HG02759 (cell line): ENCODE data around the gene OMD.
"Not testable (repeated sequence)": the region's sequence is repeated elsewhere in the genome, so short reads cannot be mapped to it uniquely, and the experiment has no call there.

Experiments
- ATAC-seq: cut with Tn5 transposase; IDR thresholded peaks from one replicate; pipeline ENCODE4 v1.9.1; 2021; ENCODE audit warnings: mild to moderate bottlenecking, moderate library complexity; ENCODE audit not compliant: unreplicated experiment

Gene OMD

GRCh38 chr9:92414566-92414965, 9.7 kb downstream of the OMD start:
- no peak for ATAC-seq

DNA sequence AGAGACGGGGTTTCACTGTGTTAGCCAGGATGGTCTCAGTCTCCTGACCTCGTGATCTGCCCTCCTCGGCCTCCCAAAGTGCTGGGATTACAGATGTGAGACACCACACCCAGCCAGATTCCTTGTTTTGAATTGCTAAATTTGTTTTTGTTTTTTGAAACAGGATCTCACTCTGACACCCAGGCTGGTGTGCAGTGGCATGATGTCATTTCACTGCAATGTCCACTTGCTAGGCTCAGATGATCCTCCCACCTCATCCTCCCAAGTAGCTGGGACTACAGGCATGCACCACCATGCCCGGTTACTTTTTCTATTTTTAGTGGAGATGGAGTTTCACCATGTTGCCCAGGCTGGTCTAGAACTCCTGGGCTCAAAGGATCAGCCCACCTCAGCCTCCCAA, 13.1 kb downstream of the OMD start:
- ATAC-seq, result not testable (repeated sequence)

DNA sequence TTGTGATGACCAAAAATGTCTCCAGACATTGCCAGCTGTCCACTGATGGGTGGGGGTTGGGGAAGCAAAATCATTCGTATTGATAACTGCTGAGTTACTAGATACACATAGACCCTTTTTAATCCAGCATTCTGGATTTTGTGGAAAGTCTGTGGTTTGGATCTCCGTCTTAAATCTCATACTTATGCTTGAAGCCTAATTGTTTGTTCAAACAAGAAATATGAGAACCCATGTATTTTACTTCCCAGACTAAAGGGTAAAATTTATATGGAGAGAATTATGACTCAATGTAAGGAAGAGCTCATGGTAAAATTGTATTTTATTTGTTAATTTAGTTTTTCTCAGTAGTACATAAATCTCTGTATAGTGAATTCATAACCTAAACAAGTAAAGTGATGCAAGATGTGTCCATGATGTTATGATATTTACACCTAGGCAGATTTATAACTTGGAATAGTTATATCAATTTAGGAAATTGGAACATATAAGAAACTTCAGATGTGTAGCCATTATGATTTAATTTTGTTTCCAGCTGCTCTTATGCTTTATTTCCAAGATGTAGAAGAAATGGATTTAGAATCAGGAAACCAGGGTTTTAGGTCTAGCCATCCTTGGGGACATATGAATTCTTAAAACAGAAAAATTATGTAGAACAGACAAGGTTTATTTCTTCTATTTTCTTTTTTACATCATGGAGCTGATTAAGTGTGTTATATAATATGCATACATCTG, 15.4 kb downstream of the OMD start:
- no peak for ATAC-seq

GRCh38 chr9:92407818-92408217, 16.5 kb downstream of the OMD start:
- ATAC-seq, result no peak

DNA sequence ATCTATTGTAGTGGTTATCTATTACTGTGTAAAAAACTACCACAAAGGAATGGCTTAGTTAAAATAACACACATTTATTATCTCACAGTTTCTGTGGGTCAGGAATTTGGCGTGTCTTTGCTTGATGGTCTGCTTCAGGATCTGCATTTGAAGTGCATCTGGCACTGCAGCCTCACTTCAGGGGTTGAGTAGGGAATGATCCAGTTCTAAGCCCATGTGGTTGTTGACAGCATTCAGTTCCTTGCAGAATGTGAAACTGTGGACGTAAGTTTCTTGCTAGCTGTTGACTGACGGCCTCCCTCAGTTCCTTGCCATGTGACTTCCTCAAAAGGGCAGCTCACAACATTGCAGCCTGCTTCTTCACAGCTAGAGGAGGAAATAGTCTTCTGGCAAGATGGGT, 17.8 kb downstream of the OMD start:
- ATAC-seq, result no peak

- no peak for ATAC-seq
Observed at GRCh38 chr9:92405818-92406217, 18.5 kb downstream of the OMD start.

DNA sequence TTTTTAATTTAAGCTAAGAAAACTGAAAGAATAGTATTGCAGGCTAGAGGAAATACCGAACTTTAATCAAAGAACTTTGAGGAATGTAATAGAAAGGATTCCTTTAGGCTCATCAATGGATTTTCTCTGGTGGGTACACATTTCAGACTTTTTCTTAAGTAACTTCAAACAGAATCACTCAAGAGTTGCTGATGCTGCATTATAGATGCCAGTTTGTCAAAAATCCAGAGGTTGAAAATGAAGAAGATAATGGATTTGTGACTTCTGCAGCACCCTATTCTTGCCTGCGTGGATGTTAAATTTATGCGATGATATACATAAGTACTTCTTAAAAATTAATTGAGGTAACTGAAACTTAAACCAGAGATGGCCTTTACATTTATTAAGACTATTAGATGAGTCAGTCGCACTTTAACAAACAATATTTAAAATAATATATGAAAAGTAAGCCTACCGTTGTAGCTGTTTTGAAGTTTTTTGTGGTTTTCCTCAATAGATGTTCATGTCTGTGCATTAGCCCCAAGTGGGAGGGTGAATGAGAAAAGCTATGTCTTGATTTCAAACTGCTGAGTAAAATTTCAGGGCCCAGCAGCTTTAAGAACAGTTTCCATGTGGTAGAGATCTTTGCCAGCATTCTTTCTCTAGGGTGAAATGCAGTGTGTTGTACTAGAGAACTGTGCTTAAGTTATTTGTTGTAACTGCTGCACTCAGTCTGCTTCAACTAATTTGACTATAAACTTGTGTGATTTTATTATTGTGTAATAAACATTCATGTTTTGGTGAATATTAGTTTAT, 20.0 kb downstream of the OMD start, which contains the start of gene OGN:
Gene OGN, minus strand, starts transcription at position 537 of the 795 bp plus-strand sequence. CDS start 1,171 bp downstream, outside the sequence.
- no peak for ATAC-seq

DNA sequence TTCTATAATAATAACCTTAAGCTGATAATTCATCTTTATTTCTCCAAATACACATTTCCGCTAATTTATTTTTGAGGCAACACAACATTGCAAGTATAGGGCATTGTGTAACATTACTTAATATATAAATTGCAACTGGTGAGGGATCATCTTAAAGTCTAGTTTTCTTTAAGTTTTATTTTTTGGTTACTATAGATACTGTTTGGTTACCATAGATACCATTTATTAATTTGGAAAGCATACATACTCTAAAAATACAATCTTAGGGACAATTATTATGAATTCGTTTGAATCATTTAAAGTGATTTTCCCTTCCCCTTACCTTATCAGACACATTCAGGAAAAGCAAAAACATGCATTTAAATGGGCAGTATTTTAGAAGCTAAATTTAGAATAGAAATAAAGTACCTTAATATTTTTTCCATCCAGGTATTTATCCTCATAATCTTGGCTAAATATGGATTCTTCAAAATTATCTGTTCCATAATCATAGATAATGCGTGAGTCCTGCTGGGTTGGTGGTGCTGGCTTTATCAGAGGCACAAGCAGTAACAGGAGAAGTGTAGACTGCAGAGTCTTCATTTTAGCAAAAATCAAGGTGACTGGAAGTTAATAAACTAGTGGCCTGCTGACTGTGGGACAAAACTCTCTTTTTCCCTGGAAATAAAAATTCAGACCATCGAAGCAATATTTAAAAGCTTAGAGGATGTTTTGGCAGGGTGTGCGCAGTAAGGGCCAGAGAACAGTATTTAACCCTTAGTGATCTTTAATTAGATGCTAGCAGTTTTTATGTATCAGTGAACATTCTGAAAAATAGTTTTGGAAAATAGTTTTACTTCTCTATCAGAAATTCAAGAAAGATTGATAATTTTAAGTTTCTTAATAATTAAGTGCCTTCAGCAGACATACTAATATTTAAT, 21.2 kb downstream of the OMD start:
- ATAC-seq, result no peak

DNA sequence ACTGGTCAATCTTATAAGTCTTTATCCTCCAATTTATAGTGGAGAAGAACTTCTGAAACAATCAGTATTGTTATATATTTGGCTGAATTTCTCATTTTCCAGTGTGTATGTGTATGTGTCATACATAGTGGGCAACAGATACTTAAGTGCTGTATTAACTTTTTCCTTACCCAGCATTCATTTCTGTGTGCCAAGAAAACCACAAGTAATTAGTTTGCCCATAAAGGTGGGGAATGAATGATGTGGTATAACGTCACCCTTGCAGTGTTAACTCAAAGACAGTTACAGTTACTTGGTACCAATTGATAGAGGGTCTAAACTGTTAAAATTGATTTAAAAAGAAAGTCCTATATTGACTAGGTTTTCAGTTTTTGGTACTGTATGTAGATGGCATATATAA, 21.9 kb downstream of the OMD start:
- no peak for ATAC-seq

DNA sequence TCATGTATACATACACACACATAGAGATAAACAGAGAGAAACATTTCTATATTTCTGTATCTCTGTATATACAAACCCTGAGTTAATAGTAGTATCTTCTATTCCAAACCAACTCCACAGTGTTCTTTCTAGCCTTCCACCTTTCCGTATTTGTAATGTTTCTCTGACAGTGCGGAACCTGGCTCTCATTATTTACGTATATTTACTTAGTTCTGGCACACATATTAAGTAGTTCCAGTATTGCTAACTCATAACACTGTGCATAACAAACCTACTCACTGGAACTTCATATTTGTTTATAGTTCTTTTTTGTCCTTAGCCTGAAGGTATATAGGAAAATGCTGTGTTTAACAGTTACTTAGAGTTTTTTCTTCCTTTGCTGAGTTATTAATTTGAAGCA, 26.4 kb downstream of the OMD start:
- no peak for ATAC-seq

- ATAC-seq, result no peak
Observed at GRCh38 chr9:92395617-92396016, 28.7 kb downstream of the OMD start.

GRCh38 chr9:92393686-92394085, 30.6 kb downstream of the OMD start:
- ATAC-seq, result no peak

DNA sequence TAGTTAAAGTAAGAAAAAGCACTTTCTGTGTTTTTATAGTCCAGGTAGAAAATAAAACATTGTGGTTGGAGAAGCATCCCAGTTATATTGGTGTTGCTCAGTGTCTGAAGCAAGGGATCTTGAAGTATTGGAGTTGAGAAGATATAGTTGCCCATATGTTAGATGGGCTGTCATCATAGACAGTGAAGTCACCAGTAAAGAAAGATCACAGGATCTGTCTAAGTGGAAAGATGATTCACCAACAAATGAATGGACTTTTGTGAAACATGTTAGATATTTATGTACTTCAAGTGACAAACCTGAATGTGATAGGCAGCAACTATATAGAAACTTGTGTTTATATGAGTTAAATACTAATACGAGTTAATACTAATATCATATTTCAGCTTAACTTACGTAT, 31.6 kb downstream of the OMD start:
- ATAC-seq, result no peak

GRCh38 chr9:92385953-92386352, 38.3 kb downstream of the OMD start:
- ATAC-seq, result no peak

- ATAC-seq, result no peak
Observed at GRCh38 chr9:92385477-92385876, 38.8 kb downstream of the OMD start.

GRCh38 chr9:92385001-92385400, 39.3 kb downstream of the OMD start:
- no peak for ATAC-seq

DNA sequence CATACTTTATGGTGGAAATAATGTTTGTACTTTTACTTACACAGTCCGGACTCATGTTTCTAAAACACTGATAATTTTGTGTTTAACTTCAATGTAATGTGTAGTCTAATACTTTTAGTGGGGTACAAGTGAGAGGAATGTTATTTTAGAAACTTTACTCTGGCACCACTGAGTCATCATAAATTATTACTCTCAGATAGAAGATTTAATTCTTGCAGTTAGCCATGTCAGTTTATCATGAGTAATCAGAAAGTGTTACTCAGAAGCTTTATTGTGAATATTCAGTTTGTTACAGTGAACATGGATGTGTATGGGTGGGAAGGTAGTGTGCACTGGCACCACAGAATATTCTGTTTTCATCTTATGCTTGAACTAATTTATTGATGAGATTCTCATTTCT, 39.9 kb downstream of the OMD start:
- no peak for ATAC-seq

GRCh38 chr9:92381775-92382174, 42.5 kb downstream of the OMD start:
- ATAC-seq, result no peak

DNA sequence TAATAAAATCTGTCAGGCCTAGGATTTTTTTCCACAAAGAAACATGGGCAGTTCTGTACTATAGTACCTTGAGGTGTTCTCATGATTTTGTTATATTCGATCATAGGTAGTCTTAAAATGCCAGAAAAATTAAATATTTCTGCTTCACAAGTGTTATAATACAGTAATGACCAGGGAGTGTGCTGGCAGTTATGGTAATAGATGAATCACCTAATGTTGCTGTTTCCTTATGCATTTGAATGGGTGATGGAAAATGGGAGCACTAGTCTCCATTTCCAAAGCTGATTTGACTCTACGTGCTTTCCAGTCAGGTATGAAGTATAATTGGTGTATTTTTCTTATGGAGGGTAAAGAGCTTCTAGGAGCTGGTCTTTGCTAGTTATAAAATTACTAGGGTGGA, 43.7 kb downstream of the OMD start:
- ATAC-seq, result no peak

- ATAC-seq, result no peak
Observed at GRCh38 chr9:92378865-92379560, 45.3 kb downstream of the OMD start.

DNA sequence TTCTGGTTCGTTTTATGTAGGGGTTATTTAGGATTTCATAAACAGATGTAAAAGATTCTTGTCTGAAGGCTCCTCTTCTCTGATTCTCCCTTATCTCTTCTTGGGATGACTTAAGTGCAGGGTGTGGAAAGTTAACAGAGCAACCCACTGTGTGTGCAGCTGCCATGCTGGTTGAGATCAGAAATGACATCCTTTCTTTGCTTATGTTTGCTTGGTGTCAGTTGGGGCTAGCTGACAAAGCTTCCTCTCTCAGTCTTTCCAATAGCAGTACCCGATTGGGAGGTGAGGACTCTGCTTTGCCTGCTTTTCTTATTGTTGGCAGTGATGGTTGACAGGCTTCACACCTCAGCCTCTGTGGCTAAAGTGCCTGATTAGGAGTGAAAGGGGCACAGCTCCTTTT, 46.4 kb downstream of the OMD start:
- ATAC-seq, result no peak
